Amniotic epithelial cell (primary cell): Measurements from ENCODE around the gene SUGP1.
A peak's percentile ranks its signal among the peaks of the same experiment; 100 is the strongest.

Experiments
- DNase-seq: peaks from one replicate; pipeline ENCODE4 v3.0.0-alpha.2; 2010; ENCODE audit warnings: low read depth

Gene SUGP1

DNA sequence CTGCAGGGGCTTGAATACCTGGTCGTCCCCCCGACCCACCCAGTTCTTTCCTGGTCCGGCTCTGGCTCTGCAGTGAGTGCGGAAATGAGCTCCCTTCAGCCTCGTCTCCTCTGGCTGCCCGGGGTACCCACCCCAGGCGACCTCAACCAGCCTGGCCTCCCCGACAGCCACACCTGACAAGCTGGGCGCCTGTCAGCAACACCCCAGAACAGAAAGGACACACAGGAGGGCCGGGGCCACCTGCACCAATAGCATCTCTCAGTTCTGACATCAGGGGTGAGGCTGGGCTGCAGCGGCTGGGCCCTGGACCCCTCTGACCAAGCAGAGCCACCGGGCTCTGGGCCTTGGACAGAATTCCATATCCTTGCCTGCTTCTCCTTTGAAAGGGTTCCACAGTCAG lies 19.7 kb downstream of the SUGP1 start:
- DNase-seq = no peak

DNA sequence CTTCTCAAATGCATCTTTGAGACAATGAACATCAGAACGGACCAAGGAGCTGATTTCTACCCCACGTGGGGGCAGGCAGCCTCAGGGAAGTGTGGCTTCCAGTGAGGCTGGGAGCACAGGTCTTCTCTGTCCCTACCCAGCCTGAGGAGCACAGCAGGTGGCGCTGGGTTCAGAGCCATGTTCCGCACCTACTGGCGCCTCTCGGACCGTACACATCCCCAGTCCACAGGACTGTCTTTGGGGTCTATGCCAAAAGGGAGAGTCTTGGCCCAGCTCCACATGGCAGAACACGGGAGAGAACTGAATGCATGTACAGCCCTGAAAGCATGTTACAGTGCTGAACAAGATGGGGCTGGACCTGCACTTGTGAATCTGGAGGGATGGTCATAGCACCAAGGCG lies 22.6 kb downstream of the SUGP1 start:
- no peak for DNase-seq

DNA sequence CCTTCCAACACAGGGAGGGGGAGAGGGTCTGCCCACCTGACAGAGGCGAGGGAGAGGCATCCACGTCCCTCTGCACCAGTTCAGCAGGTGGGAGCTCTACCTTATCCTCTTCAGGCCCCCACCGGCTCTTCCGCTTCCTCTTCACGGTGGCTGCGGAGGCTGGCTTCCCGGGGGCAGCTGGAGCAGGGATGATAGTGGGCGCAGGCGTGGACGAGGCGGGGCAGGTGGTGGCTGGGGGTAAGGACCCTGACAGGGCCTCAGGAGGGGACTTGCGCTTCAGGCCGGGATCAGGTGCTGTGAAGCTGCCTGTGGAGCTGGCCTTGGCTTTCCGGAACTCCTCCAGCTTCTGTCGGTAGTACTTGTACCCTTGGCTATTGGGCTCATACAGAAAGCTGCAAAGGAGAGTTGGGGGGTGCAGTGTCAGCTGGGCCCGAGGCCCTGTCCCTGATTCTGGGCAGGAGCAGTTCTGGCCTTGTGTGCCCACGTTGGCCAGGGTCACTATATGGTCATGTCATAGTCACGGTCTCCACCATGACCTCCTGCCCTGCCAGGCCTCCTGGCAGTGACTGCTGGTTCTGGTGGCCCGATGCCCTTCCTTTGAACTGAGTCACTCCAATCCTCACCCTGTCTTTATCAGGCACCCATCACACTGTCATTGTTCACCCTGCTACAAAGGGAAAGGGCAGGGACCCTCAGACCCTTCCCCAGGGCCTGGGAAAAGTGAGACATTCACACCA lies 23.2 kb downstream of the SUGP1 start:
- no peak for DNase-seq

DNA sequence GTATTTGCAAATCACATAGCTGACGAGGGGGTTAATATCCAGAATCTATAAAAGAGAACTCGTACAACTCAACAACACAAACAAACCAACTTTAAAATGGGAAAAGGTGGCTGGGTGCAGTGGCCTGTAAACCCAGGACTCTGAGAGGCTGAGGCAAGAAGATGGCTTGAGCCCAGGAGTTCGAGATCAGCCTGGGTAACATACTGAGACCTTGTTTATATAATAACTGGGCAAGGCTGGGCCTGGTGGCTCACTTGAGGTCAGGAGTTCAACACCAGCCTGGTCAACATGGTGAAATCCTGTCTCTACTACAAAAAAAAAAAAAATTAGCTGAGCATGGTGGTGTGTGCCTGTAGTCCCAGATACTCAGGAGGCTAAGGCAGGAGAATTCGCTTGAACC lies 25.4 kb downstream of the SUGP1 start:
- no peak for DNase-seq

DNA sequence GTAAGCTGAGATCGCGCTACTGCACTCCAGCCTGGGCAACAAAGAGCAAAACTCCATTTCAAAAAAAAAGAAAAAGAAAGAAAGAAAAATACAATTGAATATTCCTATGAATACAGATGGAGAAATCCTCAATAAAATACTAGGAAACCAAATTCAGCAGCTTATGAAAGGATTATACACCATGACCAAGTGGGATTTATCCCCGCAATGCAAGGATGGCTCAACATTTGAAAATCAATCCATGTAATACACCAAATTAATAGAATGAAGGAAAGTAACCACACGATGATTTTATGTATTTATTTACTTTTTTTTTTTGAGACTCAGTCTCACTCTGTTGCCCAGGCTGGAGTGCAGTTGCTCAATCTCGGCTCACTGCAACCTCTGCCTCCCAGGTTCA lies 27.7 kb downstream of the SUGP1 start:
- DNase-seq = no peak

DNA sequence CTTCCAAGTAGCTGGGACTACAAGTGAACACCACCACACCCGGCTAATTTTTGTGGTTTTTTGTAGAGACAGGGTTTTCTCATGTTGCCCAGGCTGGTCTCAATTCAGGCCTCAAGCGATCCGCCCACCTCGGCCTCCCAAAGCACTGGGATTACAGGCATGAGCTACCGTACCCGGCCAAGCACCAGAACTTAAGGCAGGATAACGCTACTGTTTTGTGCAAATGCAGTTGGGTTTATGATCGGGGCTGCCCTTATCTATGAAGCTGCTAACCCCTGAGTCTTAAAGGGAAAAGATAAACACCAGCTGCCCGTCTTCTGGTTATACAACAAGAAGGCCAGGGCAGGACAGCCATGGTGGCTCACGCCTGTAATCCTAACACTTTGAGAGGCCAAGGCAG lies 34.6 kb downstream of the SUGP1 start:
- no peak for DNase-seq

DNA sequence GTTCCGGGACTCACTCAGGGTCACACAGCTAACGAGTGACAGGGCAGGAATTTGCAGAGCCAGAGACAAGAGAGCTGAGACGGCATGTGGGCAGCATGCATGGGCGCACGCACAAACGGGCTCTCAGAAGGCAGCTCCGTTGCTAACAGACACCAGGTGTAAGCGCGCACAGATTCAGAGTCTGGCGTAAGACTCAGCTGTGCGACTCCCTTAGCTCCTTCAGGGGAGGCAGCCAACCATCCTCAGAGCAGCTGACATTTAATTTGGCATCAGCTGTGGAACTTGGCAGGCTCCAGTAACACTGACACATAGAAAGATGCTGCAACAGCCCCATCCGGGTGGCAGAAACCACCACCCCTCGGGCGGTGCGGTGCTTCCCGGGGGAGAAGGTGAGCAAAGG lies 39.7 kb downstream of the SUGP1 start:
- no peak for DNase-seq

DNA sequence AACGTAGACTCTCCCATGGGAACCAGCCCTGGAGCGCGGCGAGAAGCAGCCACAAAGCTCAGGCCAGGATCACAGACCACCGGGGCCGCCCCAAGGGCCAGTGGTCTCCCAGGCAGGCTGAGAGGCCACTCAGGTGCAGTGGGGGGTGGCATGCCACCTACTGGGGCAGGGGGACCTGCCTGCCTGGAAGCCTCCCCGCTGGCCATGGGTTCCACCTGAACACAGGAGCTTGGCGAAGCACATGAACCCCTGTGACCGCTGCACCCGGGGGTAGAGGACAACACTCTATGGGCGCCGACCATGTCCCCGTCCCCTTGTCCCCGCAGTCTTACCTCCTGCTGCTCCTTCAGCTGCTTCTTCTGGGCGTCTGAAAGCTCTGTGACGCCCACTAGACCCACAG lies 40.5 kb downstream of the SUGP1 start:
- no peak for DNase-seq

DNA sequence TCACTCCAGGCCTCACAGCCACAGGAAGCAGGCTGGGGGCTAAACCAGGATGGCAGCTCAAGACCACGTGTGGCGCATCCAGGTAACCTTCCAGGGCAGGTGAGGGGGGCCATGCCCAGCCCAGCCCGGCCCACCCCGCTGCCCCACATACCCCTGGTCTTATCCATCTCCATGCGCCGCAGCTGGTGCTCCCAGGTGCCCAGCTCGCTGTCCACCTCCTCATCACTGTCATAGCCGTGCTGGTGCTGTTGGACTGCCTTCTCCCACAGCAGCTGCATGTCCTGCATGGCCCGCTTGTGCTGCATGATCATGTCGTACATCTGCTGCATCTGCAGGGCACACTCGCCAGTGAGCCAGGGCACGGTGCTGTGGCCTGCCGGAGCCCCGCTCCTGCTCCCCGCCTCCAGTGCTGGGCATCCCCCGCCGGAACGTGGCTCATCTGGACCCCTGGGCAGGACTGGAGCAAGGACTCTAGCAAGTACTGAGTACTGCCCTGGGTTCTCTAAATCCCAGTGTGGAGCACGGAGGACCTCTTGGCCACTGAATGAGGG lies 41.2 kb downstream of the SUGP1 start:
- no peak for DNase-seq

DNA sequence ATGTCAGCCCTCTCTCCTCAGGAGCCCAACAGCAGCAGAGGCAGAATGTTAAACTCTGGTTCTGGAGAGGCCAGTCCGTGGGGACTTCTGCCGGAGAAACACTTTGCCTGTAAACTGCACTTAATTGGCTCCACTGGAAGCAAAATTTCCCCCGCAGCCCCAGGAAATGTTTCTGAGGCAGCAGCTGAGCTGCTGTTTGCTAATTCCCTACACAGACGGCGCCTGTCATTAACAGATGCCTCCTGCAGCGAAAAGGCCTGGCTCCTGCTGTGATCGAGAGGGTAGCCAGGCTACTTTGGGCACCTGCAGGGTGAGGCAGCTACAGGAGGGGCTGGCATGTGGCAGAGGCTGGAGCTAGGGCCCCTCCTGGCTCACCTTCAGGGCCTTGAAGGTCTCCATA lies 42.0 kb downstream of the SUGP1 start:
- no peak for DNase-seq

DNA sequence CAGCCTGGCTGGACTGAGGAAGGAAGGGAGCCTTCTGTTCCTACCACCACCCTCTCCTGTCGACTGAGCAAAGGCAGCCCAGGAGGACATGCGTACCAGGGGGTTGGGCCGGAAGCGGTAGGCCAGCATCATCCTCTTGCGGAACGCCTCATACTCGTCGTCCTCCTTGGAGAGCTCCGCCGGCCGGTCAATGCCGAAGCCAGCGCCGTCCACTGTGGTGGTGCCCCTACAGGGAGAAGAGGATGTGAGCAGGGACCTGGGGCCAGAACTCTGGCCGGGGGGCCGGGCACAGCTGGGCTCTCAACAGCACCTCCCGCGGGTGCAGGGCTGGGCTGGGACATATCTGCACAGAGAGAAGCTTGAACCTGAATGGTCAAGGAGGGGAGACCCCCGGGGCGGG lies 43.5 kb downstream of the SUGP1 start:
- DNase-seq = peak; percentile 87

DNA sequence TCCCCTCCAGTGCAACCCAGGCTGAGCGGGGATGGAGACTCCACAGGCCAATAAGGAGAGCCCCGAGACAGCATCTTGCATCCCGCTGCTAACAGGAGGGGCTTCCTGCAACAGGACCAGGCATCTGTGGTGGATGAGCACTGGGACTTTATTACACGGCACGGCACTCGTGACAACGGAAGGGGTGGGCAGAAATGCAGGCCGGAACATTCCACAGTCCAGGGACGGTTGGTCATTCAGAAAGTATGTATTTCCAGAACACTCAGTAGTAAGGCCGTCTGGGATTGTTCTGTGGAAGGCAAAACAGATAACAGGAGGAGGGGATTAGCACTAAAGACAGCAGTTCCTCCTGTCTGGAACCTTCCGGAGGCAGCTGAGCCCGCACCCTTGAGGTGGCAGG lies 43.9 kb downstream of the SUGP1 start:
- DNase-seq = peak; percentile 97

DNA sequence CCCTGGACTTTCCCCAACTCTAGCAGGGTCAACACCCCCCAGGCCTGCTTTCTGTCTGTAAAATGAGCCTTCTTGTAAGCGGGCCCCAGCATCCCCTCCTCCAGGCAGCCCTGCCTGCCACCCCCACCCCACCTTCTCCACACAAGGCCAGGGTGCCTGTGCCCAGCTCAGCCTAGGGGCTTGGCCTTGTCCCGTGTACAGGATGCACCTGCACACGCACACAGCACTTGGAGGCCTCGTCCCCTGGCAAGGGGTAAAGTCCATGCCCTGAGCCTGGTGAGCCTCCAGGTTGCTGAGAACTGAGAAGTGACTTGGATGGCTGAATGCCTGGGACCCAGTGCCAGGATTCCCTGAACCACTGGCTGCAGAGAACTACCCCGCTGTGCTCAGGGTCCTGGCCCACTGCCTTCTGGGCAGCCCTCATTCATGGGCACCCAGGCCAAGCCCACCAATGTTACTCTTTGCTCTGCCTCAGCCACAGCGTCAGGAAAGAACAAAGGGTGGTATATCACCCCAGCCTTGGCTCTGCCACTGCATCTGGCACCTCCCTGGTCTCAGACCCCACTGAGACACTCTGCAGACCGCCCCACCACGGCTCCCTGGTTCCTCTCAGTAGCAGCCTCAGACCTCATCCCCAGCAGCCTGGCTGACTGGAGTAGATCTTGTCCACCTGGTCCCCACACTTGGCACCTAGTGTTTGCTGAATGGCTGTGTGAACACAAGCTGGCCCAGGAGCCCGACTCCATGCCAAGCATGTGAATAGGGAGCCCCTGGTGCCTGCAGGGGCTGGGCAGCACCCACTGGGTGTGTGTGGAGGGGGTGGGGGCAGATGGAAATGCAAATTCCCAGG lies 45.4 kb downstream of the SUGP1 start:
- no peak for DNase-seq

DNA sequence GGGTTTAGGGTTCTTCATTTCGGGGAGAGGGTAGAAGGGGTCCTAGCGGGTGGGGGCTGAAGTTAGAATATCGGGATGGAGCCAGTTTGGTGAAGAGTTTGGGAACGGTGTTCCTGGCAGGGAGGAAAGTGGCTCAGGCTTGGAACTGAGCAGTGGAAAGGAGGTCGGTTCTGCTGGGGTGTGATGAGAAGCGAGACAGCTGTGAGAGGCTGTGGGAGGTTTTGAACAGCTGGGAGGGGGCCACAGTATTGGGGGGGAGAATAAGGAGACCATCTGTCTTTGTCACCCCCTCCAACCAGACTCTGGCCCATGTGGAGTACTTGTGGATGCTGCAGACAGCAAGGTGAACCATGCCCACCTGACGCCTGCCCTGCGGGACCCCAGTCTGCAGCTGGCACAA lies 46.2 kb downstream of the SUGP1 start:
- no peak for DNase-seq

DNA sequence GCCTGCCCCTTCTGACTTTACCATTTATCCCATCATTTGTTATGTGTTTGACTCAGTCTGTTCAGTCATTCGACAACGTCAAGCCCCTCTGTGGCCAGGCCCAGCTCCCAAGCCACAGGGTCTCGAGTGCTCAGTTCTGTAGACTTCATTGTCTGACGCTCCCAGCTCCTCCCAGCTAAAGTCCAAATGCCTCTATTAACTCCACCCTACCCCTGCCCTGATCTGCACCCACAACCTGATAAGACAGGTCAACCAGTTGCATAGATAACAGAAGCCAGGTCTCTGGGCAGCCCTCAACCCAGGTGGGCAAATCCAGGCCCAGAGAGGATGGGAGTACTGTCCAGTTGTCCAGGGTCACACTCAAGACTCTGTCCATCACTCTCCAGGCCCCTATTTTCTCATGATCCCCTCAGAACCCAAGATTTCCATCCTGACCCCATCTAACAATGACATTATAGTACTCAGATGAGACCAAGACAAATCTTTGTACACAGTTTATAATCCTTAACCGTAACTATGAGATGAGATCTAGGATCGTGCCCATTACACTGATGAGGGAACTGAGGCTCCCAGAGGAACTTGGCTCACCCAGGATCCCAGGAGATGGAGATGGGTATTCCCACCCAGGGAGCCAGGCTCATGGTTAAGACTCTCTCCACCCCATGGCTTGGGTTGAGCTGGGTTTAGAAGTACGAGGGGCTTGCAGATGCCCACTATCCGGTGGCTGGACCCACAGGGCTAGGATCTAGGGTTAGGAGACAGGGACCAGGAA lies 48.3 kb downstream of the SUGP1 start:
- DNase-seq = no peak

DNA sequence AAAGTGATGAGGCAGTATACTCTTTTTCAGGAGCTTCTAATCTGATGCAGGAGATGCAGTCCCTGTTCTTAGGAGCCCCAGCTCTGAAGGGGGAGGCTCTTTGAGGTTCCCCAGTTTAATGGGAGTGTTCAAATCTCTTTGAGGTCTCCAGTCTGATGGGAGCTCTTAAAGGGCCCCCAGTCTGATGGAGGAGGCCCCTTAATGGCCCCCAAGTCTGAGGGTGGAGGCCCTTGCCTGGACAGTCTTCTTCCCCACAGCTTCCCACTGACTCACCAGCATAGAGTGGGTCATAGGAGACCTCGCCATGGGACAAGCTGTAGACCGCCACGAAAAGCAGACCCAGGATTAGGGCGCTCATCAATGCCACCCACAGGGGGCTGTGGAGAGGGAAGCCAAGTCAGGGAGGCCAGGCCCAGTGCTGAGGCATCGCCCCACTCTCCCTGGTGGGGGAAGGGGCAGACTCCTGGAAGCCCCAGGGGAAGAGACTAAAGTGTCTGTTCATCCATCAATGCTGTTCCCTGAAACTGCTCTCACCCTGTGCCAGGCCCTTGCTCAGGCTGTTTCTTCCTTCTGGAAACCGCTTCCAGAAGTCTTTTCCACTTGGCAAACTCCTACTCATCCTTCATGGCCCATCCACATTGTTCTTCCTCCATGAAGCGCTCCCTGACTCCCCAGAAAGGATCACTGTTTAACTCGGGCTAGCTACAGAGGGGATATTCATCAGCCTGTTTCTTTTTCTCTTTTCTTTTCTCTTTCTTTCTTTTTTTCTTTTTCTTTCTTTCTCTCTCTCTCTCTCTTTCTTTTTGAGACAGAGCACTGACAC lies 49.3 kb downstream of the SUGP1 start:
- no peak for DNase-seq

DNA sequence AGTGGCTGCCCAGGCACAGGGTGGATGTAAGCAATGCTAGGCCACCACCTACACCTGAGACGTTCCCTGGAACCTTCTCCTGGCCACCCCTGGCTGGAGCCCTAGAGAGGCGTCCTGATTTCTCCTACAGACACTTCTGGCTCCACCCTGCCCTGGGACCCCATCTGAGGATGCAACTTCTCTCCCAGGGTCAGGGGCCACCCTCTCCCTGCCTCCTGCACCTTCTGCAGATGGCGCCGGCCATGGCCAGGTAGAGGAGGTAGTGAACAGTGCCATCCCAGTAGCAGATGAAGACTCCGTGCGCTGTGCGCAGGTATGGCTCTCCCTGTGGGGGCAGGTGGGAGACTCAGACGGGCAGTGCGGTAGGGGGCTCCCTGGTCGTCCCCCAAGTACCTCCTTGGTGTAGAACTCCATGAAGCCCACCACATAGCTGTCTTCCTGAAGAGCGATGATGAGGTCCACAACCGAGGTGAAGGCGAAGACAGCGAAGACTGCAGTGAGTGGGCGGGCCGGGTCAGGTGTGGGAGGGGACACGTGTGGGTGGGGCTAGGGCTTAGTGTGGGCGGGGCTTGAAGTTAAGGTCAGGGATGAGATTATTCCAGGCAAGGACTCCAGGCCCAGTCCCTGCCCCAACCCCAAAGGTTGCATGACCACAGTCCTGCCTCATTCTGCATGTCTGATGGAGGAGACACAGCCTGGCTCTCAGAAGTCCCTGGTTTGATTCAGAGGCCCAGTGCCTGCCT lies 50.2 kb downstream of the SUGP1 start:
- no peak for DNase-seq

DNA sequence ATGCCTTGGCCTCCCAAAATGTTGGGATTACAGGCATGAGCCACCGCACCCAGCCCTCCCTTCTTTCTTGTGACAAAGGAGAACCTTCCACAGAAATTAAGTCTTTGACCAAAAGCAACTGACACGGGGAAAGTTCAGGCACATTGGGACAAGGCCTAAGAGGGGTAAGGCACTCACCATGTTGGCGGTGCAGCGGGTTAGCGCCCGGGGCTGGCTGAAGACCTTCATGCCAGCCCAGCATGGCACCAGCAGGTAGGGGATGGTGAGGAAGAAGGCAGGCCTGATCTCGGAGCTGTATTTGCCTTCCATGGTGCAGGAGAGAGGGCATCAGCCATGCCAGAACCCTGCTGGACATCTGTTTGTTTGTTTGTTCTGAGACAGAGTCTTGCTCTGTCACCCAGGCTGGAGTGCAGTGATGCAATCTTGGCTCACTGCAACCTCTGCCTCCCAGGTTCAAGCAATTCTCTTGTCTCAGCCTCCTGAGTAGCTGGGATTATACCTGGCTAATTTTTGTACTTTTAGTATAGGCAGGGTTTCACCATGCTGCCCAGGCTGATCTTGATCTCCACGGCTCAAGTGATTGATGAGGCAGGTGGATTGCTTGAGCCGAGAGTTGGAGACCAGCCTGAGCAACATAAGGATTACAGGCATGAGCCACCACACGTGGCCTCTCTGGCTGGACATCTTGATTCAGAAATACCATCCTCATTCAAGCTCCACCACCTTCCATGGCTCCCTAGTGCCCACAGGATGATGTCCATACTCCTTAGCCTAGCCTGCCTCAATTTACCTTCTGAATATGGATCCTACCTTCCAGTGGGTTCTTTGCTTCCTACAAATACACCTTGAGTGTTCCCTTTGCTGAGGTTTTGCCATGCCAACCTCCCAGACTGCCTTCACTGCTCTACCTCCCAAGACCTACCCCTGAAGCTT lies 51.6 kb downstream of the SUGP1 start:
- no peak for DNase-seq

DNA sequence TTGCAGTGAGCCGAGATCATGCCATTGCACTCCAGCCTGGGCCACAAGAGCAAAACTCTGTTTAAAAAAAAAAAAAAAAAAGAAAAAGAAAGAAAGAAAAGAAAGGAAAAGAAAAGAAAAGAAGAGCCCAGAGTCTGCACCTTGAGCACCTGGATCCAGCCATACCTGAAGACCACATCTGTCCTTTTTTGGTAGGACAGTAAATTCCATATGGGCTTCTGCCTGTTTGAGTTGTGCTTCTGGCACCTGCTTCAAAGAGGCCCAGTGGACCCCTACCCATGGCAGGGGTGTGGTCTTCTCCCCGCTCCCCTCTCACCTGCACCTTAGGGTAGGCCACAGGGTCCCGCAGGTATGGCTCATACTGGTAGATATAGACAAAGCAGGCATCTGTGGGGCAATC lies 53.0 kb downstream of the SUGP1 start:
- DNase-seq = no peak
